H1 (cell line): Measurements from ENCODE around the gene ALKBH1. TPM values are rescaled to one million over a fixed set of nuclear protein-coding genes. Genes with fewer than 3 reads are reported as not detected.

Source experiments
- CTCF ChIA-PET: fragments of 300-600 bp; sonication (Branson Sonifier 250); formaldehyde crosslinking; loops from one replicate; lab custom pipeline; 2021; ENCODE audit not compliant: partially characterized antibody; lab: Charles Lee
- POLR2A ChIA-PET: fragments of 300-600 bp; sonication (Branson Sonifier 250); formaldehyde crosslinking; loops from one replicate; lab custom pipeline; 2021; ENCODE audit warnings: inconsistent platforms; ENCODE audit not compliant: partially characterized antibody; lab: Charles Lee
- DNase-seq, 2 experiments: peaks; one replicate each; pipeline versions ENCODE4 v3.0.0 to v3.0.0-alpha.2; 2010 to 2022; ENCODE audit warnings: low spot score in 2 of 2, low read depth in 1 of 2, mixed read lengths in 1 of 2
- FAIRE-seq: peaks from 2 replicates; lab custom pipeline; 2011; peaks lifted over from hg19 to GRCh38; lab: Jason Lieb, UNC
- H2AFZ ChIP-seq: 2 replicates; pipeline ENCODE4 v1.8.1; 2012; ENCODE audit warnings: low read length, inconsistent platforms
- H2AK5ac ChIP-seq: 2 replicates; pipeline ENCODE4 v1.6.1; 2013; ENCODE audit warnings: low read depth, low read length
- H2BK120ac ChIP-seq: replicated peaks from 2 replicates; pipeline ENCODE3; 2013; ENCODE audit warnings: low read depth, low read length, inconsistent platforms
- H2BK12ac ChIP-seq: 2 replicates; pipeline ENCODE4 v1.6.1; 2013; ENCODE audit warnings: low read depth, low read length
- H2BK15ac ChIP-seq: 2 replicates; pipeline ENCODE4 v1.6.1; 2013; ENCODE audit warnings: low read length
- H2BK20ac ChIP-seq: 2 replicates; pipeline ENCODE4 v1.6.1; 2013; ENCODE audit warnings: low read length
- H2BK5ac ChIP-seq: 2 replicates; pipeline ENCODE4 v1.6.1; 2013; ENCODE audit warnings: low read depth, low read length
- H3K14ac ChIP-seq: 2 replicates; pipeline ENCODE4 v1.6.1; 2013; ENCODE audit warnings: inconsistent platforms; ENCODE audit not compliant: insufficient read length
- H3K18ac ChIP-seq: 2 replicates; pipeline ENCODE4 v1.6.1; 2013; ENCODE audit warnings: low read length; ENCODE audit errors: extremely low read depth
- H3K23ac ChIP-seq: 2 replicates; pipeline ENCODE4 v1.6.1; 2013; ENCODE audit warnings: inconsistent platforms; ENCODE audit not compliant: insufficient read length
- H3K23me2 ChIP-seq: 2 replicates; pipeline ENCODE4 v1.6.1; 2013; ENCODE audit warnings: low read depth, low read length
- H3K27ac ChIP-seq: 2 replicates; pipeline ENCODE4 v1.6.1; 2011; ENCODE audit warnings: low read depth, low read length, inconsistent platforms
- H3K27me3 ChIP-seq, 4 experiments: replicated peaks in 1 of 4; 1 replicate in 1 of 4; 2 replicates in 3 of 4; pipeline versions ENCODE4 v1.6.1 to v1.8.1; 2011 to 2013; ENCODE audit warnings: low read length in 3 of 4, mild to moderate bottlenecking in 3 of 4, inconsistent platforms in 2 of 4, mixed read lengths in 2 of 4, moderate library complexity in 1 of 4; ENCODE audit not compliant: control insufficient read depth in 3 of 4, insufficient read depth in 3 of 4; ENCODE audit errors: extremely low read depth in 1 of 4
- H3K36me3 ChIP-seq, 4 experiments: 2 replicates each; pipeline versions ENCODE4 v1.6.1 to v1.8.1; 2011 to 2013; ENCODE audit warnings: mild to moderate bottlenecking in 4 of 4, low read length in 3 of 4, moderate library complexity in 2 of 4, control low read depth in 1 of 4, inconsistent platforms in 1 of 4; ENCODE audit not compliant: insufficient read depth in 4 of 4, control insufficient read depth in 2 of 4
- H3K4ac ChIP-seq: replicated peaks from 2 replicates; pipeline ENCODE3; 2013; ENCODE audit warnings: low read length, low read depth, mixed read lengths, inconsistent platforms; ENCODE audit not compliant: insufficient read length
- H3K4me1 ChIP-seq, 4 experiments: replicated peaks in 1 of 4; 1 replicate in 1 of 4; 2 replicates in 3 of 4; pipeline versions ENCODE4 v1.6.1 to v1.8.1; 2011 to 2013; ENCODE audit warnings: low read length in 3 of 4, inconsistent platforms in 2 of 4, mixed read lengths in 1 of 4; ENCODE audit not compliant: insufficient read depth in 4 of 4, control insufficient read depth in 3 of 4
- H3K4me2 ChIP-seq, 2 experiments: 2 replicates each; pipeline versions ENCODE4 v1.6.1 to v1.8.1; 2011 to 2013; ENCODE audit warnings: low read depth in 2 of 2, low read length in 2 of 2, control low read depth in 1 of 2, inconsistent platforms in 1 of 2, mild to moderate bottlenecking in 1 of 2; ENCODE audit not compliant: insufficient read depth in 1 of 2
- H3K4me3 ChIP-seq, 4 experiments: fragments of 200-600, 300-600 bp in 1 of 4; sonication (generic), shearing (Covaris generic), sonication (Bioruptor Twin) in 1 of 4; 2 replicates each; pipeline versions ENCODE4 v1.5.1 to v1.8.1; 2011 to 2016; ENCODE audit warnings: low read length in 4 of 4, low read depth in 3 of 4, control low read depth in 2 of 4, inconsistent platforms in 2 of 4, mild to moderate bottlenecking in 2 of 4, mixed read lengths in 1 of 4, moderate library complexity in 1 of 4; ENCODE audit not compliant: insufficient read depth in 2 of 4; ENCODE audit errors: extremely low read depth in 1 of 4
- H3K56ac ChIP-seq: replicated peaks from 2 replicates; pipeline ENCODE3; 2013; ENCODE audit warnings: low read depth, mild to moderate bottlenecking, mixed read lengths, low read length, inconsistent platforms; ENCODE audit not compliant: insufficient read length
- H3K79me1 ChIP-seq: 2 replicates; pipeline ENCODE4 v1.6.1; 2013; ENCODE audit warnings: low read depth, low read length, control low read depth
- H3K79me2 ChIP-seq, 2 experiments: 2 replicates each; pipeline versions ENCODE4 v1.6.1 to v1.8.1; 2012 to 2013; ENCODE audit warnings: low read length in 2 of 2, mild to moderate bottlenecking in 2 of 2, inconsistent platforms in 1 of 2; ENCODE audit not compliant: insufficient read depth in 2 of 2, control insufficient read depth in 1 of 2
- H3K9ac ChIP-seq, 4 experiments: replicated peaks in 1 of 4; 1 replicate in 1 of 4; 2 replicates in 3 of 4; pipeline versions ENCODE4 v1.6.1 to v1.8.1; 2011 to 2013; ENCODE audit warnings: low read depth in 3 of 4, low read length in 3 of 4, control low read depth in 2 of 4, mild to moderate bottlenecking in 2 of 4, moderate library complexity in 2 of 4, inconsistent platforms in 1 of 4; ENCODE audit errors: extremely low read depth in 1 of 4
- H3K9me3 ChIP-seq, 2 experiments: 2 replicates each; pipeline versions ENCODE4 v1.6.1 to v1.8.1; 2012 to 2013; ENCODE audit warnings: mild to moderate bottlenecking in 2 of 2, moderate library complexity in 2 of 2, control low read depth in 1 of 2, inconsistent platforms in 1 of 2, low read depth in 1 of 2, low read length in 1 of 2, mixed read lengths in 1 of 2; ENCODE audit not compliant: insufficient read depth in 2 of 2
- H4K20me1 ChIP-seq, 2 experiments: replicated peaks in 1 of 2; 2 replicates each; pipeline versions ENCODE3 to v1.8.1; 2011 to 2013; ENCODE audit warnings: inconsistent platforms in 2 of 2, low read length in 2 of 2, mild to moderate bottlenecking in 1 of 2; ENCODE audit not compliant: insufficient read depth in 2 of 2, control insufficient read depth in 1 of 2
- H4K5ac ChIP-seq: 2 replicates; pipeline ENCODE4 v1.6.1; 2013; ENCODE audit warnings: low read length, low read depth, mixed read lengths, inconsistent platforms; ENCODE audit not compliant: insufficient read length
- H4K8ac ChIP-seq: 2 replicates; pipeline ENCODE4 v1.8.0; 2013; ENCODE audit warnings: mild to moderate bottlenecking, moderate library complexity, low read length, inconsistent platforms; ENCODE audit not compliant: insufficient read depth; ENCODE audit errors: extremely low read depth
- H4K91ac ChIP-seq: replicated peaks from 2 replicates; pipeline ENCODE3; 2013; ENCODE audit warnings: low read length, mixed read lengths, inconsistent platforms; ENCODE audit not compliant: insufficient read length
- CHD2 ChIP-seq: IDR thresholded peaks from 2 replicates; pipeline ENCODE4 v1.6.1; 2012; ENCODE audit warnings: low read length, improper control_type of control experiment
- CREB1 ChIP-seq: IDR thresholded peaks from 2 replicates; pipeline ENCODE4 v1.6.1; 2012; ENCODE audit warnings: inconsistent platforms
- FOSL1 ChIP-seq: IDR thresholded peaks from 2 replicates; pipeline ENCODE4 v1.6.1; 2011; ENCODE audit warnings: mild to moderate bottlenecking, low read depth, low read length, moderate library complexity; ENCODE audit not compliant: insufficient read depth
- KDM4A ChIP-seq: IDR thresholded peaks from one replicate; pipeline ENCODE4 v1.7.1; 2012; ENCODE audit warnings: low read depth, mild to moderate bottlenecking, moderate library complexity, low read length, inconsistent platforms; ENCODE audit not compliant: severe bottlenecking
- POLR2AphosphoS5 ChIP-seq: IDR thresholded peaks from 2 replicates; pipeline ENCODE4 v1.6.1; 2011; ENCODE audit warnings: low read depth, low read length
- POU5F1 ChIP-seq: IDR thresholded peaks from 2 replicates; pipeline ENCODE4 v1.6.1; 2011; ENCODE audit warnings: low read depth, mild to moderate bottlenecking, low read length, moderate library complexity
- RXRA ChIP-seq: IDR thresholded peaks from 2 replicates; pipeline ENCODE4 v1.6.1; 2011; ENCODE audit warnings: low read depth, mild to moderate bottlenecking, low read length, moderate library complexity; ENCODE audit not compliant: insufficient read depth
- SP4 ChIP-seq: IDR thresholded peaks from 2 replicates; pipeline ENCODE4 v1.6.1; 2012; ENCODE audit warnings: low read length, inconsistent platforms
- TAF7 ChIP-seq: optimal IDR thresholded peaks from 2 replicates; pipeline ENCODE3; 2011; ENCODE audit warnings: low read depth, mild to moderate bottlenecking, inconsistent platforms, low read length, moderate library complexity, borderline replicate concordance
- WGBS, 2 experiments: shearing (Covaris generic) in 1 of 2; methylation state at CpG; one replicate each; pipeline versions ENCODE4 v1.1.6 to v1.1.7; 2013 to 2015; ENCODE audit warnings: low lambda C conversion rate in 2 of 2, mixed read lengths in 2 of 2, inconsistent platforms in 1 of 2, low coverage in 1 of 2, missing lambda C conversion rate in 1 of 2; ENCODE audit not compliant: insufficient replicate concordance in 2 of 2, insufficient coverage in 1 of 2, insufficient read length in 1 of 2; ENCODE audit errors: extremely low coverage in 1 of 2, missing lambda C conversion rate in 1 of 2; 5-methylcytosine and 5-hydroxymethylcytosine counted together
- polyA plus RNA-seq, 7 experiments: library from polyadenylated mRNA; depleted of rRNA in 3 of 7; stranded (reverse) in 5 of 7; unstranded in 2 of 7; fragments of >200 nt in 5 of 7; fragments of 200-250 nt in 2 of 7; gene quantifications; 1 replicate in 5 of 7; 2 replicates in 1 of 7; 4 replicates in 1 of 7; pipeline versions ENCODE4 v1.2.1 to v1.2.3, GENCODE V29; 2011 to 2013; ENCODE audit warnings: missing spikeins in 2 of 7, mixed read lengths in 2 of 7
- total RNA-seq: library from RNA; stranded (reverse); fragmentation: NEBNext Ultra II Directional; extraction: Animal tissue kit (Norgen Biotek cat#: 25700); gene quantifications from 2 replicates; pipeline ENCODE4 v1.2.1, GENCODE V29; 2021

ALKBH1 gene
- total and polyA plus RNA-seq, 2 of the 8 experiments (the other 6 are each of a cell fraction or from before 2014, with no cell fraction given): 14.3 to 20.0 TPM

- FAIRE-seq: no peak
- Histone ChIP-seq H2BK120ac (no peak overlapping the region), H4K5ac (no peak overlapping the region), H3K23me2 (no peaks in the 10 kb centered on the region; the same call in 1 of the 2 replicates)
- WGBS, 2 experiments: 98% methylated on average over 2 of the region's 2 CpGs; no CpG with 5 or more reads in 1 of the 2 experiments
- TF ChIP-seq POLR2AphosphoS5: no peak
- no peak for TF ChIP-seq SP4
- TF ChIP-seq CREB1: no peak
- TF ChIP-seq RXRA: no peak
- TF ChIP-seq FOSL1: no peak
- no peak for TF ChIP-seq TAF7
- no peak for TF ChIP-seq CHD2
- TF ChIP-seq POU5F1: no peak
- no peak for TF ChIP-seq KDM4A
- TF ChIP-seq, all 59 proteins: peak for 0
- no peak overlapping the region for H3K4ac ChIP-seq
- no peaks in the 10 kb centered on the region for H3K27me3 ChIP-seq
- H2BK20ac ChIP-seq: no peak overlapping the region
- H4K20me1 ChIP-seq: no peaks in the 10 kb centered on the region
- H2BK15ac ChIP-seq: no peak overlapping the region
- no peak overlapping the region for H3K4me2 ChIP-seq
- POLR2A ChIA-PET: interaction anchor here (1.0 kb wide), 1 partner anchor 141 kb away, joined by 4 read pairs; the partner anchor contains the start of gene ADCK1
- H4K91ac ChIP-seq: no peak overlapping the region
- no peak overlapping the region for H2AFZ ChIP-seq
- H3K9me3 ChIP-seq: no peaks in the 10 kb centered on the region
- H3K14ac ChIP-seq: no peak overlapping the region
- no peak overlapping the region for H3K56ac ChIP-seq
- no peak overlapping the region for H2BK12ac ChIP-seq
- DNase-seq: no peak
- H3K79me2 ChIP-seq: no peaks in the 10 kb centered on the region
- H2BK5ac ChIP-seq: no peak overlapping the region
- H3K27ac ChIP-seq: no peak overlapping the region
- H3K79me1 ChIP-seq: no peaks in the 10 kb centered on the region
- H3K23ac ChIP-seq: no peak overlapping the region
- H4K8ac ChIP-seq: no peak overlapping the region
- H3K4me3 ChIP-seq: no peak overlapping the region
- no peak overlapping the region for H3K18ac ChIP-seq
- H3K36me3 ChIP-seq: no peaks in the 10 kb centered on the region
- H3K4me1 ChIP-seq: peaks cover under 1 to 4% (median 2%) of the 10 kb centered on the region in 4 experiments; a peak in 5 of 7 replicates
- CTCF ChIA-PET: interaction anchor here (2.6 kb wide), 1 partner anchor 25 kb away, joined by 8 read pairs; no protein-coding TSS in a partner anchor
- H3K9ac ChIP-seq: no peak overlapping the region
- no peak overlapping the region for H2AK5ac ChIP-seq
These were observed 48.0 kb downstream of the ALKBH1 start for GRCh38 chr14:77659831-77660230.
